ENCODE measurements around the gene HCRTR2.

- no peak for TF ChIP-seq POLR2AphosphoS5 (IDR thresholded peaks at IDR 0.05; ENCODE audit: borderline replicate concordance, low read depth, low read length)
- no peak for TF ChIP-seq EZH2 (IDR thresholded peaks at IDR 0.05)
- no peak for TF ChIP-seq FOXP2 (optimal IDR thresholded peaks at IDR 0.05; ENCODE audit: control extremely low read depth, extremely low read length, insufficient read depth)
Measured at GRCh38 chr6:55293116-55293515, 118.8 kb downstream of the HCRTR2 start.
